Neuronal stem cell (in vitro differentiated cells): ENCODE measurements around the gene POLR3A.

Experiments
- DNase-seq: peaks from one replicate; pipeline ENCODE4 v3.0.0-alpha.2; 2013; ENCODE audit warnings: low spot score
- H2AFZ ChIP-seq: one replicate; pipeline ENCODE4 v1.6.1; 2013; ENCODE audit warnings: mild to moderate bottlenecking, low read length, inconsistent platforms
- H2AK5ac ChIP-seq: 2 replicates; pipeline ENCODE4 v1.6.1; 2013; ENCODE audit warnings: low read depth, mild to moderate bottlenecking, inconsistent platforms, low read length, moderate library complexity, mixed read lengths
- H2BK120ac ChIP-seq: 2 replicates; pipeline ENCODE4 v1.6.1; 2013; ENCODE audit warnings: low read depth, mild to moderate bottlenecking, inconsistent platforms, low read length, moderate library complexity, mixed read lengths
- H2BK12ac ChIP-seq: one replicate; pipeline ENCODE4 v1.6.1; 2013; ENCODE audit warnings: low read length, inconsistent platforms
- H2BK15ac ChIP-seq: 2 replicates; pipeline ENCODE4 v1.6.1; 2013; ENCODE audit warnings: mild to moderate bottlenecking, low read length, inconsistent platforms, mixed read lengths
- H2BK5ac ChIP-seq: one replicate; pipeline ENCODE4 v1.6.1; 2013; ENCODE audit warnings: inconsistent platforms, mild to moderate bottlenecking, low read length, moderate library complexity
- H3K14ac ChIP-seq: one replicate; pipeline ENCODE4 v1.6.1; 2013; ENCODE audit warnings: low read length, inconsistent platforms
- H3K18ac ChIP-seq: 2 replicates; pipeline ENCODE4 v1.6.1; 2013; ENCODE audit warnings: low read length, inconsistent platforms
- H3K23ac ChIP-seq: 2 replicates; pipeline ENCODE4 v1.6.1; 2013; ENCODE audit warnings: low read depth, mild to moderate bottlenecking, mixed read lengths, low read length, inconsistent platforms; ENCODE audit not compliant: poor library complexity
- H3K27ac ChIP-seq: replicated peaks from 3 replicates; pipeline ENCODE4 v1.5.1; 2013; ENCODE audit warnings: low read length, inconsistent platforms
- H3K27me3 ChIP-seq, 3 experiments: 2 replicates each; pipeline ENCODE4 v1.6.1; 2013; ENCODE audit warnings: low read length in 3 of 3, mild to moderate bottlenecking in 2 of 3, inconsistent platforms in 1 of 3, low read depth in 1 of 3, mixed read lengths in 1 of 3, moderate library complexity in 1 of 3; ENCODE audit not compliant: control insufficient read depth in 3 of 3, insufficient read depth in 3 of 3
- H3K36me3 ChIP-seq, 2 donors: replicated peaks in 1 of 2; 2 replicates each; pipeline ENCODE4 v1.6.1; 2013; ENCODE audit warnings: low read length in 2 of 2; ENCODE audit not compliant: control insufficient read depth in 2 of 2, insufficient read depth in 2 of 2
- H3K4ac ChIP-seq: 2 replicates; pipeline ENCODE4 v1.6.1; 2013; ENCODE audit warnings: inconsistent platforms, mild to moderate bottlenecking, low read length, moderate library complexity
- H3K4me1 ChIP-seq, 2 donors: 1 replicate in 1 of 2; 2 replicates in 1 of 2; pipeline ENCODE4 v1.6.1; 2013; ENCODE audit warnings: low read length in 2 of 2, low read depth in 1 of 2; ENCODE audit not compliant: control insufficient read depth in 2 of 2, insufficient read depth in 1 of 2
- H3K4me2 ChIP-seq: one replicate; pipeline ENCODE4 v1.6.1; 2013; ENCODE audit warnings: mild to moderate bottlenecking, low read length, inconsistent platforms; ENCODE audit not compliant: insufficient read depth, poor library complexity, severe bottlenecking
- H3K4me3 ChIP-seq, 2 donors: 2 replicates each; pipeline ENCODE4 v1.5.1; 2013; ENCODE audit warnings: low read length in 2 of 2, mild to moderate bottlenecking in 2 of 2, inconsistent platforms in 1 of 2, moderate library complexity in 1 of 2
- H3K79me1 ChIP-seq: one replicate; pipeline ENCODE4 v1.6.1; 2013; ENCODE audit warnings: low read depth, mild to moderate bottlenecking, inconsistent platforms, low read length, moderate library complexity
- H3K9ac ChIP-seq: one replicate; pipeline ENCODE4 v1.6.1; 2013; ENCODE audit warnings: mild to moderate bottlenecking, low read depth, low read length, inconsistent platforms; ENCODE audit not compliant: poor library complexity
- H3K9me3 ChIP-seq, 2 donors: replicated peaks in 1 of 2; 2 replicates each; pipeline versions ENCODE3 to v1.6.1; 2013; ENCODE audit warnings: low read length in 2 of 2, mild to moderate bottlenecking in 2 of 2, inconsistent platforms in 1 of 2, low read depth in 1 of 2, mixed read lengths in 1 of 2, moderate library complexity in 1 of 2; ENCODE audit not compliant: control insufficient read depth in 2 of 2, insufficient read depth in 1 of 2
- H4K8ac ChIP-seq: one replicate; pipeline ENCODE4 v1.6.1; 2013; ENCODE audit warnings: low read depth, mild to moderate bottlenecking, inconsistent platforms, low read length, moderate library complexity
- H4K91ac ChIP-seq: one replicate; pipeline ENCODE4 v1.6.1; 2013; ENCODE audit warnings: low read length, low read depth, mild to moderate bottlenecking, inconsistent platforms; ENCODE audit not compliant: poor library complexity
- WGBS, 2 donors: extraction: QIAGEN DNeasy Blood & Tissue Kit; methylation state at CpG; one replicate each; pipeline ENCODE4 v1.1.7; 2013; ENCODE audit warnings: missing lambda C conversion rate in 2 of 2, mixed read lengths in 1 of 2; ENCODE audit not compliant: insufficient read length in 2 of 2, insufficient replicate concordance in 1 of 2; ENCODE audit errors: extremely low coverage in 2 of 2; 5-methylcytosine and 5-hydroxymethylcytosine counted together

Gene POLR3A

DNA sequence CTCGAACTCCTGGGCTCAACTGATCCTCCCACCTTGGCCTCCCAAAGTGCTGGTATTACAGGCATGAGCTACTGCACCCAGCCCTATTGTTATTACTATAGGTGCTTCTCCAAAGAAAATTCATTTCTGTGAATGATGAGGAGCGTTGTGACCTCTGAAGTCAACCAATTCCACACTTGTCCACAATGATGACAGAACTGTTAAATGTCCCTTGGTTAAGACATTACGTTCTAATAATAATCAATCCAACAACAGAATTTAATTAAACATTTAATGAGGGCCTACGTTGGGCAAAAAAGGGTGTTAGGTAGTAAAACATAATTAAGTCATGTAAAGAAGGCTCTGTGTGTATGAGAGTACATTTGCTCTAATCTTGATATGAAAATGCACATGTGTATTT is 18.2 kb downstream of the POLR3A start:
- no peak overlapping the region for H4K91ac ChIP-seq
- H3K9me3 ChIP-seq, result no peaks in the 10 kb centered on the region
- no peak overlapping the region for H3K9ac ChIP-seq
- no peak for DNase-seq
- no peaks in the 10 kb centered on the region for H3K79me1 ChIP-seq
- H2BK15ac ChIP-seq, result no peak overlapping the region
- no peak overlapping the region for H2AK5ac ChIP-seq
- no peak overlapping the region for H3K23ac ChIP-seq
- H3K14ac ChIP-seq, result no peak overlapping the region
- no peak overlapping the region for H3K4ac ChIP-seq
- peaks cover 33 to 97% of the 10 kb centered on the region in 2 donors for H3K36me3 ChIP-seq
- H2BK12ac ChIP-seq, result no peak overlapping the region
- H4K8ac ChIP-seq, result no peak overlapping the region
- no peak overlapping the region for H2BK5ac ChIP-seq
- WGBS, 2 donors, result no CpG with 5 or more reads among the region's 4 CpGs
- H2BK120ac ChIP-seq, result no peak overlapping the region
- H3K4me3 ChIP-seq, result no peak overlapping the region
- H3K27me3 ChIP-seq, result no peaks in the 10 kb centered on the region
- H3K18ac ChIP-seq, result no peak overlapping the region
- no peak overlapping the region for H3K27ac ChIP-seq
- no peak overlapping the region for H3K4me2 ChIP-seq
- H3K4me1 ChIP-seq, result no peaks in the 10 kb centered on the region
- H2AFZ ChIP-seq, result no peak overlapping the region

- Histone ChIP-seq H3K4me1 (no peaks in the 10 kb centered on the region), H4K8ac (no peak overlapping the region), H3K4ac (no peak overlapping the region), H2BK12ac (no peak overlapping the region), H3K79me1 (no peaks in the 10 kb centered on the region), H3K9me3 (no peaks in the 10 kb centered on the region), H3K9ac (no peak overlapping the region), H2BK15ac (no peak overlapping the region), H3K23ac (no peak overlapping the region), H2AK5ac (no peak overlapping the region), H3K27me3 (no peaks in the 10 kb centered on the region), H4K91ac (no peak overlapping the region), H3K14ac (no peak overlapping the region), H3K18ac (no peak overlapping the region), H2BK120ac (no peak overlapping the region), H3K4me3 (no peak overlapping the region), H3K36me3 (peaks cover 34 to 97% of the 10 kb centered on the region in 2 donors), H3K27ac (no peak overlapping the region), H2BK5ac (no peak overlapping the region), H2AFZ (no peak overlapping the region), H3K4me2 (no peak overlapping the region)
- no CpG with 5 or more reads among the region's 7 CpGs for WGBS, 2 donors
- DNase-seq, result no peak
Measured at GRCh38 chr10:78010278-78010677, 19.0 kb downstream of the POLR3A start.

- Histone ChIP-seq H4K91ac (no peak overlapping the region), H2AFZ (no peak overlapping the region), H4K8ac (no peak overlapping the region), H3K4me1 (no peaks in the 10 kb centered on the region), H3K18ac (no peak overlapping the region), H3K23ac (no peak overlapping the region), H3K36me3 (peaks cover 36 to 97% of the 10 kb centered on the region in 2 donors), H2BK12ac (no peak overlapping the region), H3K4ac (no peak overlapping the region), H3K27me3 (no peaks in the 10 kb centered on the region), H3K4me2 (no peak overlapping the region), H3K4me3 (peak overlapping the region in 1 of 2 donors; percentile 15), H2BK15ac (no peak overlapping the region), H2BK120ac (no peak overlapping the region), H3K14ac (no peak overlapping the region), H2AK5ac (no peak overlapping the region), H3K9ac (no peak overlapping the region), H3K9me3 (no peaks in the 10 kb centered on the region), H3K27ac (no peak overlapping the region), H3K79me1 (no peaks in the 10 kb centered on the region), H2BK5ac (no peak overlapping the region)
- no CpG with 5 or more reads among the region's 6 CpGs for WGBS, 2 donors
- DNase-seq, result no peak
Measured at GRCh38 chr10:78009662-78010061, 19.7 kb downstream of the POLR3A start.

- Histone ChIP-seq H4K91ac (no peak overlapping the region), H3K4me2 (no peak overlapping the region), H3K79me1 (no peaks in the 10 kb centered on the region), H3K9ac (no peak overlapping the region), H3K27ac (no peak overlapping the region), H2BK15ac (no peak overlapping the region), H2BK5ac (no peak overlapping the region), H4K8ac (no peak overlapping the region), H2BK120ac (no peak overlapping the region), H3K36me3 (peaks cover 44 to 97% of the 10 kb centered on the region in 2 donors), H3K4ac (no peak overlapping the region), H3K4me3 (no peak overlapping the region), H3K23ac (no peak overlapping the region), H2BK12ac (no peak overlapping the region), H3K14ac (no peak overlapping the region), H3K9me3 (no peaks in the 10 kb centered on the region), H3K27me3 (no peaks in the 10 kb centered on the region), H3K4me1 (no peaks in the 10 kb centered on the region), H2AFZ (no peak overlapping the region), H3K18ac (no peak overlapping the region), H2AK5ac (no peak overlapping the region)
- WGBS, 2 donors, result no CpG with 5 or more reads among the region's 1 CpG
- DNase-seq, result no peak
Measured at GRCh38 chr10:78007172-78007571, 22.1 kb downstream of the POLR3A start.
